ENCODE results near the gene RANBP1.

DNA sequence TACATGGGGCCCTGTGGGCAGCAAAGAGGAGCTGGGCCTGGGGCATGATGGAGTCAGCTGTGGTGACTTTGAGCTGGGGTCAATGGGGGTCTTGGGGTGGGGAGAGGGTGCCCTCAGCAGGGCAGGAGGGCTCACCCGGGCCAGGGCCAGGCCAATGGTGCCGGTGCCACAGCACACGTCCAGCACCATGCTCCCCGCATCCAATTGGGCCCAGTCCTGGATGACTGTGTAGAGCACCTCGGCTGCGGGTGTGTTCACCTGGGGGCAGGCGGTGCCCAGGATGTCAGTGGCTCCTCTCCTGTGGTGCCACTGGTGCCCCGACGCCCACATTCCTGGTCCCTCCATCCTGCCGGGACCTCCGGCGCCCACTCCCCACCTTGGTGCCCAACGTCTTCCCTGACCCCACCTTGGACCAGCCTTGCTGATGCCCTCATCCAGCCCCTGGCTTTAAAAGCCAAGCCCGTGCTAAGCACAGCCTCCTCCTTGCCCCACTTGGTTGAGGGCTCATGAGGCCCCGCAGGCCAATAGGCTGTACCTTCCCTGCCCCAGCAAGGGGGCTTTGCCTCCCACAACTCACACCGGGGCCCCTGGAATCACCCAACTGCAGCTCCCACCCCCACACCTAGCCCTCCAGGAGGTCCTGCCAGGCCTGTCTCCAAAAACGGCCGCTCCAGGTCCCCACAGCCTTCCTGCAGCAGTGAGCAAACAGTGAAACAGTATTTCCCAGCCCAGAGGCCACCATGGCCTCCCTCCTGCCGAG is 2.2 kb upstream of the RANBP1 start:
- TF ChIP-seq CTCF (IDR thresholded peaks at IDR 0.05; ENCODE audit: control extremely low read depth in 1 of 3, insufficient read depth in 1 of 3, low read depth in 1 of 3, low read length in 3 of 3) (no peak), SRF (IDR thresholded peaks at IDR 0.05; ENCODE audit: low read depth, low read length) (no peak)

All from H1 (cell line).